CD4-positive, alpha-beta T cell (primary cell): ENCODE data around the gene GPR158. TPM values are rescaled to one million over a fixed set of nuclear protein-coding genes. Genes with fewer than 3 reads are reported as not detected.

Experiments used
- ATAC-seq: fragments of 200-7000 bp; cut with Tn5 transposase; one replicate; pipeline ENCODE4 v1.10.0; 2022; ENCODE audit warnings: mild to moderate bottlenecking; ENCODE audit not compliant: poor library complexity
- CTCF ChIA-PET: fragments of 350-600 bp; sonication (Branson Sonifier 250); formaldehyde crosslinking; loops from one replicate; lab custom pipeline; 2021; ENCODE audit warnings: antibody characterized with exemption, inconsistent platforms; lab: Charles Lee
- POLR2A ChIA-PET: fragments of 350-600 bp; sonication (Branson Sonifier 250); formaldehyde crosslinking; loops from one replicate; lab custom pipeline; 2021; ENCODE audit warnings: antibody characterized with exemption, inconsistent platforms; lab: Charles Lee
- DNase-seq, 14 experiments: peaks; one replicate each; pipeline ENCODE4 v3.0.0-alpha.2; 2013 to 2020; ENCODE audit warnings: mixed read lengths in 2 of 14
- H3K27ac ChIP-seq, 2 donors: one replicate each; pipeline versions ENCODE4 v1.5.1 to v1.7.0; 2013; ENCODE audit warnings: low read length in 2 of 2, low read depth in 1 of 2, mild to moderate bottlenecking in 1 of 2
- H3K27me3 ChIP-seq, 2 experiments: 1 replicate in 1 of 2; 2 replicates in 1 of 2; pipeline versions ENCODE4 v1.6.1 to v1.7.0; 2013; ENCODE audit warnings: low read length in 2 of 2, control low read depth in 1 of 2, mild to moderate bottlenecking in 1 of 2, moderate library complexity in 1 of 2; ENCODE audit not compliant: insufficient read depth in 2 of 2, control insufficient read depth in 1 of 2
- H3K36me3 ChIP-seq: one replicate; pipeline ENCODE4 v1.6.1; 2013; ENCODE audit warnings: low read length, control low read depth; ENCODE audit not compliant: insufficient read depth
- H3K4me1 ChIP-seq: one replicate; pipeline ENCODE4 v1.6.1; 2013; ENCODE audit warnings: low read length, control low read depth; ENCODE audit not compliant: insufficient read depth
- H3K4me3 ChIP-seq: one replicate; pipeline ENCODE4 v1.5.1; 2013; ENCODE audit warnings: mild to moderate bottlenecking, low read length, moderate library complexity
- H3K9me3 ChIP-seq, 2 experiments: 1 replicate in 1 of 2; 2 replicates in 1 of 2; pipeline versions ENCODE4 v1.6.1 to v1.7.0; 2013; ENCODE audit warnings: low read length in 2 of 2, mild to moderate bottlenecking in 2 of 2, control low read depth in 1 of 2, moderate library complexity in 1 of 2; ENCODE audit not compliant: control insufficient read depth in 1 of 2, insufficient read depth in 1 of 2
- H3K27ac Mint-ChIP-seq: one replicate; pipeline ENCODE4 v1.8.0; 2020; ENCODE audit warnings: mixed read lengths
- H3K27me3 Mint-ChIP-seq: one replicate; pipeline ENCODE4 v1.8.0; 2021; ENCODE audit warnings: mixed read lengths
- H3K36me3 Mint-ChIP-seq: one replicate; pipeline ENCODE4 v1.8.0; 2021; ENCODE audit warnings: low read depth, mixed read lengths
- H3K4me1 Mint-ChIP-seq: one replicate; pipeline ENCODE4 v1.8.0; 2021; ENCODE audit warnings: low read depth, mixed read lengths
- H3K4me3 Mint-ChIP-seq: one replicate; pipeline ENCODE4 v1.8.0; 2020; ENCODE audit warnings: mild to moderate bottlenecking, mixed read lengths
- H3K9me3 Mint-ChIP-seq: one replicate; pipeline ENCODE4 v1.8.0; 2020; ENCODE audit warnings: mixed read lengths
- CTCF ChIP-seq: fragments of 200-600 bp; IDR thresholded peaks from one replicate; pipeline ENCODE4 v1.8.0; 2022; ENCODE audit warnings: antibody characterized with exemption, mild to moderate bottlenecking
- intact Hi-C, 2 experiments: fragments of 100-400 bp; cut with DNase I in 1 of 2; cut with micrococcal nuclease in 1 of 2; formaldehyde crosslinking; loops; one replicate each; pipeline versions ENCODE4 v1.15.1 to v1.9.0; 2023 to 2025; cut with DNase I, micrococcal nuclease
- total RNA-seq, 174 experiments: library from RNA in 2 of 174; stranded (reverse) in 2 of 174; gene quantifications; one replicate each; pipeline ENCODE4 v1.2.3 and lab custom pipeline; 2021 to 2026

The GPR158 gene
- total RNA-seq, 2 experiments from 2014 or later = not detected

GRCh38 chr10:25176421-25176968, 1.7 kb downstream of the GPR158 start:
- peaks cover 39 to 55% of the 10 kb centered on the region in 2 experiments for H3K27me3 ChIP-seq
- Mint-ChIP-seq H3K27me3 (peaks cover 69% of the 10 kb centered on the region), H3K4me1 (peaks cover 8% of the 10 kb centered on the region), H3K36me3 (no peaks in the 10 kb centered on the region), H3K27ac (no peak overlapping the region), H3K9me3 (peaks cover 7% of the 10 kb centered on the region), H3K4me3 (no peak overlapping the region)
- no peak overlapping the region for H3K27ac ChIP-seq
- ChIA-PET CTCF (no interaction called here), POLR2A (no interaction called here)
- ATAC-seq (no peak), DNase-seq (no peak)
- intact Hi-C loops = no loop called here
- no peak overlapping the region for H3K4me3 ChIP-seq
- peaks cover 13% of the 10 kb centered on the region for H3K4me1 ChIP-seq
- peaks cover 0 to 27% of the 10 kb centered on the region in 2 experiments for H3K9me3 ChIP-seq
- H3K36me3 ChIP-seq = no peaks in the 10 kb centered on the region
- no peak for TF ChIP-seq CTCF

GRCh38 chr10:25177093-25177753, 2.4 kb downstream of the GPR158 start:
- H3K27ac ChIP-seq = no peak overlapping the region
- intact Hi-C loops = no loop called here
- no peak overlapping the region for H3K4me3 Mint-ChIP-seq
- DNase-seq (no peak), ATAC-seq (no peak)
- no peak overlapping the region for H3K27ac Mint-ChIP-seq
- no peak for TF ChIP-seq CTCF
- peaks cover 13% of the 10 kb centered on the region for H3K4me1 ChIP-seq
- H3K27me3 Mint-ChIP-seq = peaks cover 62% of the 10 kb centered on the region
- peaks cover 0 to 27% of the 10 kb centered on the region in 2 experiments for H3K9me3 ChIP-seq
- ChIA-PET POLR2A (no interaction called here), CTCF (no interaction called here)
- peaks cover 8% of the 10 kb centered on the region for H3K4me1 Mint-ChIP-seq
- no peaks in the 10 kb centered on the region for H3K36me3 ChIP-seq
- H3K4me3 ChIP-seq = no peak overlapping the region
- H3K27me3 ChIP-seq = peaks cover 39 to 55% of the 10 kb centered on the region in 2 experiments
- peaks cover 7% of the 10 kb centered on the region for H3K9me3 Mint-ChIP-seq
- H3K36me3 Mint-ChIP-seq = no peaks in the 10 kb centered on the region

- TF ChIP-seq CTCF = no peak
- no peak for ATAC-seq
- H3K27me3 Mint-ChIP-seq = peaks cover 60% of the 10 kb centered on the region
Measured at GRCh38 chr10:25177754-25178135, 2.9 kb downstream of the GPR158 start.

More at GRCh38 chr10:25177754-25178135, 2.9 kb downstream of the GPR158 start:
- CTCF ChIA-PET = no interaction called here
- H3K27ac Mint-ChIP-seq = no peak overlapping the region
- H3K9me3 ChIP-seq = peaks cover 0 to 27% of the 10 kb centered on the region in 2 experiments
- no peaks in the 10 kb centered on the region for H3K36me3 Mint-ChIP-seq
- peaks cover 36 to 50% of the 10 kb centered on the region in 2 experiments for H3K27me3 ChIP-seq
- POLR2A ChIA-PET = no interaction called here
- H3K4me3 Mint-ChIP-seq = no peak overlapping the region
- peaks cover 13% of the 10 kb centered on the region for H3K4me1 ChIP-seq
- intact Hi-C loops = no loop called here
- H3K36me3 ChIP-seq = no peaks in the 10 kb centered on the region
- DNase-seq = no peak
- H3K9me3 Mint-ChIP-seq = peaks cover 7% of the 10 kb centered on the region
- H3K27ac ChIP-seq = no peak overlapping the region
- no peak overlapping the region for H3K4me3 ChIP-seq
- H3K4me1 Mint-ChIP-seq = peaks cover 8% of the 10 kb centered on the region
